ENCODE measurements around the gene TSPAN5.
"Not testable (repeated sequence)": the region's sequence is repeated elsewhere in the genome, so short reads cannot be mapped to it uniquely, and the experiment has no call there.

TSPAN5 gene

GRCh38 chr4:98542011-98542410 lies 116.4 kb downstream of the TSPAN5 start:
- no peak for DNase-seq
- TF ChIP-seq GATA1 (IDR thresholded peaks at IDR 0.05; ENCODE audit: low read depth, low read length) (no peak), POLR2A (IDR thresholded peaks at IDR 0.05; ENCODE audit: low read length) (no peak)

- DNase-seq, result no peak
- TF ChIP-seq POLR2A (IDR thresholded peaks at IDR 0.05; ENCODE audit: low read length), result no peak
- TF ChIP-seq GATA1 (IDR thresholded peaks at IDR 0.05; ENCODE audit: low read depth, low read length), result no peak
These were observed 117.6 kb downstream of the TSPAN5 start for GRCh38 chr4:98540803-98541202.

DNA sequence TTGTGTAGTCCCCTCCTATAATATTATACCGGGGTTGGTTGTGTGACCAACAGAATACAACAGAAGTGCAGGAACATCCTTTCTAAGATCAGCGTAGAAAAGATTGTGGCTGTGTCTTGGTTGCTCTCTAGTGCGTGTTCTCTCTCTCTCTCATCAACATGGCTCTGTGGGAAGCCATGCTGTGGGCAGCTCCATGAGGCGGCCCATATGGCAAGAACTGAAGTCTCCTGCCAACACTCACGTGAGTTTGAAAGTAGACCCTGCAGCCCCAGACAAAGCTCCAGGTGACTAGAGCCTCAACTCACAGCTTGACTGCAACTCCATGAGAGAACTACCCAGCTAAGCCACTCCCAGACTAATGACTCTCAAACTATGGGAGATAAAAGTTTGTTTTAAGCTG lies 118.7 kb downstream of the TSPAN5 start:
- TF ChIP-seq GATA1 (IDR thresholded peaks at IDR 0.05; ENCODE audit: low read depth, low read length) (no peak), POLR2A (IDR thresholded peaks at IDR 0.05; ENCODE audit: low read length) (no peak)
- no peak for DNase-seq

GRCh38 chr4:98539299-98539698 lies 119.1 kb downstream of the TSPAN5 start:
- no peak for DNase-seq
- no peak for TF ChIP-seq GATA1 (IDR thresholded peaks at IDR 0.05; ENCODE audit: low read depth, low read length)
- no peak for TF ChIP-seq POLR2A (IDR thresholded peaks at IDR 0.05; ENCODE audit: low read length)

- no peak for TF ChIP-seq GATA1 (IDR thresholded peaks at IDR 0.05; ENCODE audit: low read depth, low read length)
- no peak for TF ChIP-seq POLR2A (IDR thresholded peaks at IDR 0.05; ENCODE audit: low read length)
- DNase-seq, result no peak
These were observed 121.8 kb downstream of the TSPAN5 start for GRCh38 chr4:98536631-98537030.

- DNase-seq, result not testable (repeated sequence)
These were observed 124.3 kb downstream of the TSPAN5 start for GRCh38 chr4:98534146-98534545.

- no peak for DNase-seq
- TF ChIP-seq GATA1 (IDR thresholded peaks at IDR 0.05; ENCODE audit: low read depth, low read length) (no peak), POLR2A (IDR thresholded peaks at IDR 0.05; ENCODE audit: low read length) (no peak)
These were observed 127.8 kb downstream of the TSPAN5 start for GRCh38 chr4:98530572-98530971.

GRCh38 chr4:98529970-98530569 lies 128.3 kb downstream of the TSPAN5 start:
- TF ChIP-seq POLR2A (IDR thresholded peaks at IDR 0.05; ENCODE audit: low read length) (no peak), GATA1 (IDR thresholded peaks at IDR 0.05; ENCODE audit: low read depth, low read length) (no peak)
- no peak for DNase-seq

- no peak for DNase-seq
- TF ChIP-seq GATA1 (IDR thresholded peaks at IDR 0.05; ENCODE audit: low read depth, low read length) (no peak), POLR2A (IDR thresholded peaks at IDR 0.05; ENCODE audit: low read length) (no peak)
These were observed 129.5 kb downstream of the TSPAN5 start for GRCh38 chr4:98528882-98529281.

DNA sequence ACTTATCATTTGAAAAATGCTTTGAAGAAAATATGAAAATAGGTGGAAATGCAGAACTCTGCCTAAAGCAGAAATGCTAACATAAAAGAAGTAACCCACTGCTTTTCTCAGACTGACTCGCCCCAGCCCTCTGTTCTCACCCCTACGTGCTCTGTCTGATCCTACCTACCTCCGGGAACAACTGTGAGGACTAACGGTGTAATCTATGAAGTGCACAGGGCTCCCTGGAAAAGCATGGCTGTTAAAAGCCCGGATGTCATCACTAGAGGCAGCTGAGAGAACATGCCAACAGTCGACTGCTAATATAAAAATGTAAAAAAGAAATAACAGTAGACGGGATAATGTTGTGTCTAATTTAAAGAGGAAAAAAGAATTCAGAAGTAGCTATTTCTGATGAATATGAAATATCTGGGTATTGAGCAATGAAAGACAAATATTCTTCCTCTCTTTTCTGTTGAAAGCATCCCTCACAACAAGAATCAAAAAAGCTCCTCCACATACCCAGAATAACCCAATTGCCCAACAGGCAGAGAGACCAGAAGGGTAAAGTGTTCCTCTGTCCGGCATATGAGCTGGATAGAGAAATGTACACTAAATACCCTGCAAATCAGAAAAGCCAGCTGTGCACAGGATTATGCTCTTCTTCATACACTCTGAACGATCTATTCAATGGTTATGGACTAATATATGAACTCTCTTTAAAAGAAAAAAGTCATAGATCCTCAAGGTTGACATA lies 130.7 kb downstream of the TSPAN5 start:
- no peak for TF ChIP-seq POLR2A (IDR thresholded peaks at IDR 0.05; ENCODE audit: low read length)
- no peak for TF ChIP-seq GATA1 (IDR thresholded peaks at IDR 0.05; ENCODE audit: low read depth, low read length)
- no peak for DNase-seq

- no peak for DNase-seq
- TF ChIP-seq POLR2A (IDR thresholded peaks at IDR 0.05; ENCODE audit: low read length) (no peak), GATA1 (IDR thresholded peaks at IDR 0.05; ENCODE audit: low read depth, low read length) (no peak)
These were observed 134.2 kb downstream of the TSPAN5 start for GRCh38 chr4:98524230-98524629.

DNA sequence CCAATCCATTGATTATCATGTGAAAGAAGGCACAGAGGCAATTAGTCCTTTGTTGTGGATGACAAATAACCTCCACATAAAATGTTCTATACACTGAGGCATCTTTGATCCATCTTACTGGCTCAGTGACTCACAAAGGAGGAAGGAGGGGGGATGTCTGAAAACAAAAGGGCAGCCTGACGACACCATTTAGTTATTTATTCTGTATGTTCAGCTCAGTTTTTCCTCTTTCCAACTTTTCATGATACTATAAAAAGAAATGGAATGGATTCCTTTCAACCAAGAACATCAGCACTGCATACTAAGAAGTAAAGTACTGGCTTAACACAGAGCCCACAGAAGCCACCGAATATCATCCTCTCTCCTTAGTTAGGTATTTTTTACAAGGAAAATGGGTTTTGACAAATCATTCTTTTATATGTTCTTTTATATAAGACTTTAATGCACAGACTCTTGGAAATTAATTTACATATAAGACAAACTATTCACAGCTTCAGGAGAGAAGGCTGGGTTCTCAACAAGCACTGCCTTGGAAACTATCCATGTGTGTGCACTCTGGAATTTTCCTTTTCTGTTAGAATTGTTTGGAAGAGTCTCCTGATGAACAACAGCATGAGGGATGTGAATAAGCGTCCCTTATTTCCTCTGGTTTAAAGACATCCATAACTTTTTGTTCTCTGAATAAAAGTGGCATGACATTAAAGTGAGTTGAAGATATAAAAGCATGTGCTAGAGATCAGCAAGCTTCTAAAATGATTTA lies 135.6 kb downstream of the TSPAN5 start:
- TF ChIP-seq POLR2A (IDR thresholded peaks at IDR 0.05; ENCODE audit: low read length), result no peak

GRCh38 chr4:98522062-98522461 lies 136.3 kb downstream of the TSPAN5 start:
- DNase-seq, result no peak
- TF ChIP-seq GATA1 (IDR thresholded peaks at IDR 0.05; ENCODE audit: low read depth, low read length) (no peak), POLR2A (IDR thresholded peaks at IDR 0.05; ENCODE audit: low read length) (no peak)

More for the DNA sequence above, 135.6 kb downstream of the TSPAN5 start:
- no peak for DNase-seq

- DNase-seq, result no peak
- TF ChIP-seq GATA1 (IDR thresholded peaks at IDR 0.05; ENCODE audit: low read depth, low read length), result no peak
- no peak for TF ChIP-seq POLR2A (IDR thresholded peaks at IDR 0.05; ENCODE audit: low read length)
These were observed 136.9 kb downstream of the TSPAN5 start for GRCh38 chr4:98521486-98521885.
